ENCODE data around the gene RAPGEF1. TPM values are rescaled to one million over a fixed set of nuclear protein-coding genes. Genes with fewer than 3 reads are reported as not detected.

The RAPGEF1 gene
- total and polyA plus RNA-seq, 2 donors (not counting 3 experiments of a cell fraction or from before 2014, with no cell fraction given), result 50.0 to 124 TPM

GRCh38 chr9:131759017-131759647 is 19.3 kb upstream of the RAPGEF1 start:
- Histone ChIP-seq H3K4me3 (replicated peaks in 1 of 3; ENCODE audit: insufficient read depth in 1 of 3, low read depth in 1 of 3, low read length in 3 of 3) (no peak overlapping the region), H3K9me3 (replicated peaks; ENCODE audit: control insufficient read depth, insufficient read depth, low read length) (no peaks in the 10 kb centered on the region), H3K9ac (replicated peaks; ENCODE audit: extremely low read depth, insufficient read depth, low read length) (no peak overlapping the region), H3K79me2 (ENCODE audit: control insufficient read depth, insufficient read depth, low read length) (no peaks in the 10 kb centered on the region), H3K36me3 (ENCODE audit: control insufficient read depth in 2 of 2, extremely low read depth in 1 of 2, insufficient read depth in 2 of 2, low read length in 2 of 2) (no peaks in the 10 kb centered on the region), H3K4me2 (ENCODE audit: insufficient read depth, low read length) (no peak overlapping the region), H3K27me3 (ENCODE audit: control insufficient read depth in 2 of 2, insufficient read depth in 2 of 2, low read length in 2 of 2) (peaks cover 12 to 13% of the 10 kb centered on the region in 2 experiments), H4K20me1 (replicated peaks; ENCODE audit: control insufficient read depth, extremely low read depth, insufficient read depth, low read length) (no peaks in the 10 kb centered on the region), H2AFZ (ENCODE audit: low read depth, low read length) (no peak overlapping the region), H3K27ac (ENCODE audit: insufficient read depth, low read depth, low read length) (no peak overlapping the region), H3K4me1 (ENCODE audit: control insufficient read depth, extremely low read depth, insufficient read depth, low read length) (no peaks in the 10 kb centered on the region), H3K9me1 (replicated peaks; ENCODE audit: control insufficient read depth, extremely low read depth, insufficient read depth, low read length) (no peaks in the 10 kb centered on the region)
- ChIA-PET CTCF (interaction anchor here (1.0 to 11.6 kb wide), 9 partner anchors 9 to 510 kb away, joined by 3 to 234 read pairs (median 8); no protein-coding TSS in a partner anchor), POLR2A (no interaction called here)
- FAIRE-seq (no peak), DNase-seq (ENCODE audit: low read depth, low spot score) (no peak)
- TF ChIP-seq FOS (IDR thresholded peaks at IDR 0.05; ENCODE audit: borderline replicate concordance, insufficient read depth, low read length) (no peak), MYC (IDR thresholded peaks at IDR 0.05; ENCODE audit: low read depth, low read length) (no peak), POLR2A (IDR thresholded peaks at IDR 0.05; ENCODE audit: low read depth, low read length) (no peak), EZH2 (IDR thresholded peaks at IDR 0.05; ENCODE audit: borderline replicate concordance, low read depth, low read length, severe bottlenecking) (no peak), POLR2AphosphoS5 (IDR thresholded peaks at IDR 0.05; ENCODE audit: insufficient read depth, low read depth, low read length) (no peak), MAX (IDR thresholded peaks at IDR 0.05; ENCODE audit: insufficient read depth, insufficient read length) (no peak), JUN (IDR thresholded peaks at IDR 0.05; ENCODE audit: borderline replicate concordance, insufficient read depth, insufficient read length, low read depth) (no peak), GATA2 (IDR thresholded peaks at IDR 0.05; ENCODE audit: insufficient read depth, insufficient read length, low read depth, low read length) (no peak)
- TF ChIP-seq, protein P1, sequence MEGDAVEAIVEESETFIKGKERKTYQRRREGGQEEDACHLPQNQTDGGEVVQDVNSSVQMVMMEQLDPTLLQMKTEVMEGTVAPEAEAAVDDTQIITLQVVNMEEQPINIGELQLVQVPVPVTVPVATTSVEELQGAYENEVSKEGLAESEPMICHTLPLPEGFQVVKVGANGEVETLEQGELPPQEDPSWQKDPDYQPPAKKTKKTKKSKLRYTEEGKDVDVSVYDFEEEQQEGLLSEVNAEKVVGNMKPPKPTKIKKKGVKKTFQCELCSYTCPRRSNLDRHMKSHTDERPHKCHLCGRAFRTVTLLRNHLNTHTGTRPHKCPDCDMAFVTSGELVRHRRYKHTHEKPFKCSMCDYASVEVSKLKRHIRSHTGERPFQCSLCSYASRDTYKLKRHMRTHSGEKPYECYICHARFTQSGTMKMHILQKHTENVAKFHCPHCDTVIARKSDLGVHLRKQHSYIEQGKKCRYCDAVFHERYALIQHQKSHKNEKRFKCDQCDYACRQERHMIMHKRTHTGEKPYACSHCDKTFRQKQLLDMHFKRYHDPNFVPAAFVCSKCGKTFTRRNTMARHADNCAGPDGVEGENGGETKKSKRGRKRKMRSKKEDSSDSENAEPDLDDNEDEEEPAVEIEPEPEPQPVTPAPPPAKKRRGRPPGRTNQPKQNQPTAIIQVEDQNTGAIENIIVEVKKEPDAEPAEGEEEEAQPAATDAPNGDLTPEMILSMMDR (IDR thresholded peaks at IDR 0.05; ENCODE audit: extremely low read depth in 1 of 2, insufficient read depth in 1 of 2, low read depth in 1 of 2, low read length in 2 of 2), result no peak
- BruUV-seq (replicated peaks), result no TSS peak
- dilution Hi-C loops (cut with MboI; ENCODE audit: extremely low pct_ligation_motif_present, low sequenced_read_pairs) (no loop called here), intact Hi-C loops (cut with micrococcal nuclease) (no loop called here)
